ENCODE data around the gene FBRSL1.

The FBRSL1 gene

GRCh38 chr12:132500142-132500855 lies 10.3 kb downstream of the FBRSL1 start:
- DNase-seq, result peak in 1 of 2 experiments; percentile 18

- no peak for DNase-seq
Measured at GRCh38 chr12:132500856-132501180, 10.9 kb downstream of the FBRSL1 start.

- DNase-seq, result no peak
Measured at GRCh38 chr12:132501204-132501940, 11.4 kb downstream of the FBRSL1 start.

GRCh38 chr12:132502149-132502881 lies 12.4 kb downstream of the FBRSL1 start:
- no peak for DNase-seq

GRCh38 chr12:132502882-132503193 lies 12.9 kb downstream of the FBRSL1 start:
- DNase-seq, result no peak

- DNase-seq, result no peak
Measured at GRCh38 chr12:132503618-132504204, 13.8 kb downstream of the FBRSL1 start.

GRCh38 chr12:132505105-132505851 lies 15.3 kb downstream of the FBRSL1 start:
- peak in 1 of 2 experiments; percentile 14 for DNase-seq

- DNase-seq, result no peak
Measured at GRCh38 chr12:132505852-132506219, 15.9 kb downstream of the FBRSL1 start.

- DNase-seq, result peak; percentile 95 to 97
Measured at GRCh38 chr12:132506328-132507160, 16.6 kb downstream of the FBRSL1 start.

- no peak for DNase-seq
Measured at GRCh38 chr12:132507161-132507538, 17.2 kb downstream of the FBRSL1 start.

- DNase-seq, result no peak
Measured at GRCh38 chr12:132507656-132508490, 17.9 kb downstream of the FBRSL1 start.

GRCh38 chr12:132508491-132508740 lies 18.5 kb downstream of the FBRSL1 start:
- no peak for DNase-seq

GRCh38 chr12:132508860-132509732 lies 19.1 kb downstream of the FBRSL1 start:
- DNase-seq, result no peak

GRCh38 chr12:132510111-132510724 lies 20.3 kb downstream of the FBRSL1 start:
- DNase-seq, result no peak

- no peak for DNase-seq
Measured at GRCh38 chr12:132510746-132511477, 21.0 kb downstream of the FBRSL1 start.

GRCh38 chr12:132511516-132512196 lies 21.7 kb downstream of the FBRSL1 start:
- no peak for DNase-seq

- DNase-seq, result no peak
Measured at GRCh38 chr12:132512197-132513069, 22.5 kb downstream of the FBRSL1 start.

GRCh38 chr12:132513070-132513398 lies 23.1 kb downstream of the FBRSL1 start:
- no peak for DNase-seq

All from Kasumi-1 (cell line).